HG03064 (cell line): ENCODE results near the gene CAMTA1.
"Not testable (repeated sequence)": the region's sequence is repeated elsewhere in the genome, so short reads cannot be mapped to it uniquely, and the experiment has no call there.

Source experiments
- ATAC-seq: cut with Tn5 transposase; IDR thresholded peaks from one replicate; pipeline ENCODE4 v1.9.1; 2021; ENCODE audit warnings: low read depth; ENCODE audit not compliant: unreplicated experiment

Gene CAMTA1

DNA sequence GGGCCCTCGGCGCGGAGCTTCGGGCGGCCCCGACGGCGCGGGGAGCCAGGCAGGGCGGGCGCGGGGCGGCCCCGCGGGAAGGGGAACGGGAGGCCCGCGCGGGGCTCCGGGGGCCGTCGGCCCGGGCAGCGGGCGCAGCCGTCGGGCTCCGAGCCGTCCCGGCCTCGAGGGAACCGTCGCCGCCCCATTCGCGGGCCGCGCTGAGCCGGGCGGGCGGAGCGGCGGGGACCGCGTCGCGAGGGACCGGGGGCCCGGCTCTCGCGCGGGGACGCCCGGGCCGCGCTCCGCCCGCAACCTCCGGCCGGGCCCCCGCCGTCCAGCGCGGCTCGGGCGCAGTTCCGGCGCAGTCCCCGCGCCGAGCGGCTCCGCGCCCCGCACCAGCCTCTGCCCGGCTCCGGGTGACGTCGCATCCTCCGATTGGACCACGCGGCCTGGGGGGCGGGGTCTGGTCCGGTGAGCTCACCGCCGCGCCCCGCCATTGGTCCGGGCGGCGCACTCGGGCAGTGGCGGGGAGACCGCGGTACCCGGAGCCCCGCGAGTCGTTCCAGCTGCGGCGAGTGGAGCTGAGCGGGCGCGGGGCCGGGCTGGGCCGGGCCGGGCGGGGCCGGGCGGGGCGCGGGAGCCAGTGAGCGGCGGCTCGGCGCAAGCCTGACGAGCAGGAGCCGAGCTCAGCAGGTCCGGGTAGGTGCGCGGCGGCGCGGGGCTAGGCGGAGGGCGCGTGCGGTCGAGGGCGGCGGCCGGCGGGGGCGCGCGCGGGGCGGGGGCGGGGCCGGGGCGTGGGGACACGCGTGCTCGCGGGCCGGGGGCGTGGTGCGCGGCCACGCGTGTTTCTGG lies 919.2 kb downstream of the CAMTA1 start:
- peak; percentile 90 for ATAC-seq

DNA sequence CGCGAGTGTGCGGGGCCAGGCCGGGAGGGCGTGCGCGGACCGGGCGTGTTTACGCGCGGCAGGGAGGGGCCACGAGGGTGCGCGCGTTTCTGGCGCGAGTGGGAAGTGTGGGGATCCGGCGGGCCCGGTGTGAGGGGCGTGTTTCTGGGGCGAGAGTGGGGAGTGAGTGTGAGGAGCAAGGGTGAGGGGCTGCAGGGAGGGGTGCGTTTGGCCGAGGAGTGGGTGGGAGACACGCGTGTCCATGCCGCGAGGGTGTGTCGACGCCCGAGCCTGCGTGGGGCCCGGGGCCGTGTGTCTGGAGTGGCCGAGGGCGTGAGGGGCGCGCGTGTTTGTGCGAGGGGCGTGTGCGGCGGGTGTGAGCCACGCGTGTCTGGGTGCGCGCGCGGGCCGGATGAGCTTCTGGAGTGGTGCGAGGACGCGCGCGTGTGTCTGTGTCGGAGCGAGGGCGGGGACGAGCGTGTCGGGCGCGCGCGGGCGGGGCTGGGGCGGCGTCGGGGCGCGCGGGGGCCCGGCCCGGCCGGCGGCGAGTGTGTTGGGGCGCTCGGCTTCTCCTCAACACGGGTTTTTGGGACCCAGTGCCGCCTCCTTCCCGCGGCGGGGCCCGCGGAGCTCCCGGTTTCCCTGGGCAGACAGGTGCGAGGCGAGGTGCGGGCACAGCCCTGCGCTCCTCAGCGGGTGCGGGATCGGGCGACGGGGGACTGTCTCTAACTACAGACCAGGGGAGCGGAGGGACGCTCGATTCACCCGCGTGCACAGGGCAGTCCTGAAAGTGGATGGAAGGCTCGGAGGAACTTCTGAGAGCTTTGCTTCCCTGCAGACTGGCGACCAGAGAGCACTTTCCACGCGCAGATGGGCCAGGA lies 920.0 kb downstream of the CAMTA1 start:
- no peak for ATAC-seq

- no peak for ATAC-seq
These were observed 920.6 kb downstream of the CAMTA1 start for GRCh38 chr1:7705908-7706216.

DNA sequence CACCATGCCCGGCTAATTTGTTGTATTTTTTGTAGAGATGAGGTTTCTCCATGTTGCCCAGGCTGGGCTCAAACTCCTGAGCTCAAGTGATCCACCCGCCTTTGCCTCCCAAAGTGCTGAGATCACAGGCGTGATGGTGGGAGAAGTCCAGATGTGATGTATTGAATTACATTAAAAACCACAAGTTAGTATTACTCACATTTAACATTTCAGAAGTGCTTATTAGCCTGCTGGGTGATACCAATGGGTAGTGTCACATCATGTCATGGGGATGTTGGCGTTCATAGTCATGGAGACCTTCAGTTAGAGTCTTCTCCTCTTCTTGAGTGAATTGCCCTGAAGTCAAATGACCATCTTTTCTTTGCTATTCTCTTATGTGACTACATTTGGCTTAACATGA lies 922.3 kb downstream of the CAMTA1 start:
- ATAC-seq = no peak

DNA sequence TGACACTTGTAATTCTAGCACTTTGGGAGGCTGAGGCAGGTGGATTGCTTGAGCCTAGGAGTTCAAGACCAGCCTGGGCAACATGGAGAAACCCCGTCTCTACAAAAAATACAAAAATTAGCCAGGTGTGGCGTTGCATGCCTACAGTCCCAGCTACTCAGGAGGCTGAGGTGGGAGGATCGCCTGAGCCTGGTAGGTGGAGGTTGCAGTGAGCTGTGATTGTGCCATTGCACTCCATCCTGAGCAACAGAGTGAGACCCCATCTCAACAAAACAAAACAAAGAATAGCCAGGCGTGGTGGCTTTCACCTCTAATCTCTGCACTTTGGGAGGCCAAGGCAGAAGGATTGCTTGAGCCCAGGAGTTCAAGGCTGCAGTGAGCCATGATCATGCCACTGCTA lies 922.8 kb downstream of the CAMTA1 start:
- not testable (repeated sequence) for ATAC-seq

DNA sequence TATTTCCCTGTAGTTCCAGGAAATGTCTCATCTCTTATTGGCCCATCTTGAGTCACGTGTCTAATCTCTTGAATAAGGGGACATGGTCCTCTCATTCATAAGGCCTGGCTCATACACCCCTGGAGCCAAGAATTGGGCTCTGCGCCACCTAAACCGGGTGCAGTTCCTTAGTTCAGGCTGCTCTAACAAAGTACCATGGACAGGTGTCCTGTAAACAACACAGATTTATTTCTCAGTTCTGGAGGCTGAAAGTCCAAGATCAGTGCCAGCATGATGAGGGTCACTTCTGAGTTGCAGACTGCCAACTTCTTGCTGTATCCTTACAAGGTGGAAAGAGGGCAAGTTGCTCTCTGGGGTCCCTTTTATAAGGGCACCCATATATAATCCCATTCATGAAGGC lies 925.6 kb downstream of the CAMTA1 start:
- no peak for ATAC-seq

GRCh38 chr1:7712731-7713323 lies 927.6 kb downstream of the CAMTA1 start:
- no peak for ATAC-seq

DNA sequence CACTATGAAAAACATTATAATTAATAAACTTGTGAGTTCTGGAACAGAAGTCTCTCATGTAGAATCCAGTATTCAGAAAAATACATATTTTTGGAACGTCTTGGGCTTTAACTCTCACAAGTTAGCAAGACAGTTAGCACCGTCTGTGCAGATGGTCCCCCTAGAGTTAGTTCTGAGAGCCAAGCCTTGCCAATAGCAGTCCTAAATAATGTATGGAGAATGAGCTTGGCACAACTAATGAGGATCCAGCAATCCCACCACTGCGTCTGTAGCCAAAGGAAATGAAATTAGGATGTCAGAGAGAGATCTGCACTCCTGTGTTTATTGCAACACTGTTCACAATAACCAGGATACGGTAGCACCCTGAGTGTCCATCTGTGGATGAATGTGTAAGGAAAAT lies 931.3 kb downstream of the CAMTA1 start:
- no peak for ATAC-seq

DNA sequence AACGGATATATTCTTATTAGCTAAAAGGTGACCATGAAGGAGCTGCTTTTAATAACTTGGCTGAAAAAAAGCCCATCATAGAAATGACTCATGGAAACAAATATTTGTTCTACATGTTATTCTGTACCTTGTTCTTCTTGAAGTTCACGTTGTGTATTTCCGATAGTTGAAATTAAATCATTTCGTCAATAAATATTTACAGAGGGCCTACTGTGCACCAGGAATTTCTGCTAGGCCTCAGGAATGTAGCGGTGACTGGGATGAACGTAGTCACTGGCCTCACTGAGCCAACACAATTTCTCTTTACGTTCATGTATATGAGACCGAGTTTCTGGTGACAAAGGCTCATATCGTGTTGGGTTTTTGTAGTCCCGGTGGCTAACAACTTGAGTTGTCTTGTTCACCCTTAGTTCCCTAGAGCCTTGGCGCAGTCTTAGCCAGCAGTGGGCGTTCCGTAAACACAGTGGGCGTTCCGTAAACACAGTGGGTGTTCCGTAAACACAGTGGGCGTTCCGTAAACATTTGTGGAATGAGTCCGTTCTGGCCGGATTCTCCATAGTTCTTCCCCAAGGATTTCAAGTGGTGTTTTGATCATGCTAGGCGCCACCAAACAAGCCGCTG lies 932.6 kb downstream of the CAMTA1 start:
- ATAC-seq = no peak

DNA sequence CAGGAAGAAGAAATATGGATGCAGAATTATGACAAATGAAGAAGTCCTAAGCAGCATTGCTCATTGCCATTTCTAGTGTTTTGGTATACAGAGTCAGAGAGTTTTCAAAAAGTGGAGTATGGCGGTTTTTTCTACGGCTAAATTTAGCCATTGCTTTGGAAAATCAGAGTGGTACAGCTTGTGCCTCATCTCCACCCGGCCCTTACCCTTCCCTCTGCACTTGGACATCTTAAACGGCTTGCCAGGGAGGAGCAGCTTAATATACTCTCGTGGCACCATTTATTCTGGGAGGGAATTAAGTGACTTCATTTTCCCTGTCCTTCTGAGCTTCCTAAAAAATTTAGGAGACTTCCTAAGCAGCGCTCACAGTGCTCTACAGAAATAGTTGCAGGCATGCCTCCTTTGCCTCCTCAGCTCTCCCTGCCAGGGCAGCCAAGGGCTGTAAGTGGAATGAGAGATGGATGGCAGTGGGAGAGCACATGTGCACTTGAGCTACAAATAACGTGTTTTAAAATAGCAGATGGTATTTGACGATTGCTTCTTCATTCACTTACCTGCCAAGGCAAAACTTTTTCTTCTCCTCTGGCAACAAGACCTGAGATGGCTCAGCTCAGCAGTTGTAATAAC lies 934.3 kb downstream of the CAMTA1 start:
- ATAC-seq = no peak

DNA sequence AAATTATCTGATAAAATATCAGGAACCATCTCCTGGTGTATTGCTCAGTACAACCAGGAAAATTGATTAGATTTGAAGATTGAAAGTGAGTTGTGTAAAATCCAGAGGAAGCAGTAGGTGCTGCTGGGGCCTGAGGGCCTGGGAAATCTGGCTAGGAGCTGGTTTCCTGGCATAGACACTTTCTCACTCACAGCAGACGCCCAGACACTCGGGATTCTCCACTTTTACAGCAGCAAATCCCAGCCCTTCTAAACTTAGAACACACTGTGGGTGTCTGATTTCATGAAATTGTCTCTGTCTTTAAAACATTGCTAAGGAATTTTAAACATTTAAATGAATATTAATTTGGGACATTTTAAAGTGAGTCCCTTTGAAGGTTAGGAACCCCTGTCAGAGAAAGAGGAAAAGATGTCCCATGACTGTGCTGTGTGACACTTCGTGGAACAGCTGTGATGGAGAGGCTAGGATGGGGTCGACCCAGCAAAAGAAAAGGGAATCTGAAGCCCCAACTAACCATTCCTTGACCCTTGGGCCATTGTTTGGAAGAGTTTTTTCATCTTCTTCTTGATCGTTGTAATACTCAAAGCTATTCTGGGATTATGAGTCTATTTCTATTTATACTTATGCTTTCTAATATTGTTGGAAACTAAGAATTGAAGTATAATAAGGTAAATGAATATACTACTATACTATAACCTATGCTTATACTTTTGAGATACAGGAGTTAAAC lies 936.9 kb downstream of the CAMTA1 start:
- ATAC-seq = no peak

- ATAC-seq = no peak
These were observed 937.4 kb downstream of the CAMTA1 start for GRCh38 chr1:7722670-7723012.

GRCh38 chr1:7726623-7727022 lies 941.4 kb downstream of the CAMTA1 start:
- ATAC-seq = no peak

DNA sequence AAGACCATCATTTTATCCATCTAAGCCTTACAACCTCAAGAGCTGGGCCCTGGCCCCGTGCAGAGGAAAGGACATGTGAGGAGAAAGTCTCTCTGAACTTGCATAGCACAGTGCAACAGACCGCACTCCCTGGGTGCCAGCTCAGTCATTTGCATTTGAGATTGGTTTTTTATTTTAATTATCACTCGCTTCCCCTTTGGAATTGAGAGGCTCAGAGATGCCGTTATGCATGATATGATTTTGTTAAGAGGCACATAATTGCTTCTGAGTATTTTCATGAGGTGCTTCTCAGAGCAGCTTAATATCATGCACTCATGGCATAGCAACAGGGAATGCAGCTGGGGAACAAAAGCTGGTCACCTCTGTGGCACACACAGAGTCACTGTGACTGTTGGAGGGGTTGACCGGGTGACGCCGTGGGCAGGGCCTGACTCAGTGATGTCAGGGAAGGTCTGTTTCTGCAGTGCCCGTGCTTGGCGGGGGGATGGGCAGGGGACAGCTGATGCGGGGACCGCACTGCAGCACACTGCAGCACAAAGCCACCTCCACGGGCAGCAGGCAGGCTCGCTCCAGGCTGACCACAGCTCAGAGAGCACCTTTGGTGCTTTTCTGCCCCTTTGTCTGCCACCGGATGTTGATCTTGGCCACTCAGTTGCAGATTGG lies 942.7 kb downstream of the CAMTA1 start:
- no peak for ATAC-seq

DNA sequence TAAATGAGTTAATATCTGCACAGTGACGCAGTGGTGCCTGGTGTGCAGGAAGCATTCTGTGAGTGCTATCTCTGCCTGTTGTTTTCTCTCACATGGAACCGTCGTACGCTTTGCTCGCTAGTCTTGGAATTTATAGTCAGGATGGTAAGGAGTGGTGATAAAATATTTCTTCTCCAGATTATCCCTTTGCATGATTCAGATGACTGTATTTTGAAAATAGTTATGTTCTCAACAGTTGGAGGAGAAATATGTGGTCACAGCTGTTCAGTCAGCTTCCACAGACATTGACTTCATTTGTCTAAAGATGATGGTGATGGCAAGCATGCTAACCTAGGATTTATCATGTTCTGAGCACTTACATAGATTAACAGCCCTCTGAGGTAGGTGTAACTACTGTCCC lies 944.5 kb downstream of the CAMTA1 start:
- no peak for ATAC-seq

DNA sequence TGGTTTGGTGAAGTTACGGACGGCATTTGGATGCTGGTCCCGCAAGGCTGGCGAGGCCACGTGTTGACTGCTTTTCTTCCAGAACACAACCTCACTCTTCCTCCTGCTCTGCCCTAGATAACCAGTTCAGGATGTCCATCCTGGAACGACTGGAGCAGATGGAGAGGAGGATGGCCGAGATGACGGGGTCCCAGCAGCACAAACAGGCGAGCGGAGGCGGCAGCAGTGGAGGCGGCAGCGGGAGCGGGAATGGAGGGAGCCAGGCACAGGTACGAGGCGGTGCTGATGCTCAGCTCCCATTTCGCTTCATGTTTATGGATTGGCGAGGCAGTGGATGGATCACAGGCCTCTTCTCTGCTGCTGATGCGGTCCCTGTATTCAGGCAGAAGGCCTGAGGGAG lies 947.1 kb downstream of the CAMTA1 start:
- ATAC-seq = no peak

GRCh38 chr1:7733276-7733675 lies 948.0 kb downstream of the CAMTA1 start:
- ATAC-seq = no peak

DNA sequence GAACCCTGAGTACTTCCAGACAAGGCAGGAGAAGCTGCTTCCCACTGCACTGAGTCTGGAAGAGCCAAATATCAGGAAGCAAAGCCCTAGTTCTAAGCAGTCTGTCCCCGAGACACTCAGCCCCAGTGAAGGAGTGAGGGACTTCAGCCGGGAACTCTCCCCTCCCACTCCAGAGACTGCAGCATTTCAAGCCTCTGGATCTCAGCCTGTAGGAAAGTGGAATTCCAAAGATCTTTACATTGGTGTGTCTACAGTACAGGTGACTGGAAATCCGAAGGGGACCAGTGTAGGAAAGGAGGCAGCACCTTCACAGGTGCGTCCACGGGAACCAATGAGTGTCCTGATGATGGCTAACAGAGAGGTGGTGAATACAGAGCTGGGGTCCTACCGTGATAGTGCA lies 952.8 kb downstream of the CAMTA1 start:
- no peak for ATAC-seq

DNA sequence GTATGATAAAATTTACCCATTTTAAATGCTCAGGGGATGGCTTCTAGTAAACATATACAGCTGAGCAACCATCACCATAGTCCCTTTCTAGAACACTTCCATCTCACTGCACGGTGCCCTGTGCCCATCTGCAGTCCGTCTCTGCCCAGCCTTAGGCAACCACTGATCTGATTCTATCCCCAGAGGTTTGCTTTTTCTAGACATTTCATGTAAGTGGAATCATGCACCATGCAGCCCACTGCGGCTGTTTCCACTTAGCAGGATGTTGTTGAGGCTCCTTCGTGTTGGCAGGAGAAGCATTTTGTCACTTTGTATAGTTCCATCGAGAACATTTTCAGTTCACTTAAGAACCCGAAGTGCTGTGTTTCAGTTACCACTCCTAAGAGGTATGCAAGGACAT lies 958.1 kb downstream of the CAMTA1 start:
- no peak for ATAC-seq

DNA sequence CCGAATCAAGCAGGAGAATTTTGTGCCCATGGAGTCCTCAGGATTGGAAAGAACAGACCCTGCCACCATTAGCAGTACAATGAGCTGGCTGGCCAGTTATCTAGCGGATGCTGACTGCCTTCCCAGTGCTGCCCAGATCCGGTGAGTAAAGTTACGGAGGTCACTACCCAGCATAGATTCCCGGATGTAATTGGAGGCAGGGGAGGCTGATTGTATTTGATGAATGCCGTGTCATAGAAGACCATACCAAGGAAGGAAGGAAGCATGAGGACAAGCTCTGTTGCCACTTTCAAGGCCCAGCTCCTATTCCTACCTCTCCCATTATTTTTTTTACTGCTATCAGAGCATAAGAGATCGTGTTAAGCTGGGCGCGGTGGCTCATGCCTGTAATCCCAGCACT lies 959.6 kb downstream of the CAMTA1 start:
- no peak for ATAC-seq
